Measurements from ENCODE around the gene DHRS3.

Gene DHRS3

GRCh38 chr1:12615865-12616708 lies 1.9 kb downstream of the DHRS3 start:
- DNase-seq = no peak
- ATAC-seq = no peak

GRCh38 chr1:12615159-12615864 lies 2.7 kb downstream of the DHRS3 start:
- DNase-seq (no peak), ATAC-seq (no peak)

GRCh38 chr1:12614402-12615158 lies 3.4 kb downstream of the DHRS3 start:
- DNase-seq (no peak), ATAC-seq (no peak)

GRCh38 chr1:12613180-12613579 lies 4.8 kb downstream of the DHRS3 start:
- no peak for ATAC-seq

GRCh38 chr1:12610941-12611340 lies 7.1 kb downstream of the DHRS3 start:
- no peak for ATAC-seq
- no peak for DNase-seq

More at GRCh38 chr1:12613180-12613579, 4.8 kb downstream of the DHRS3 start:
- DNase-seq = no peak

GRCh38 chr1:12610305-12610935 lies 7.6 kb downstream of the DHRS3 start:
- DNase-seq = no peak
- ATAC-seq = no peak

GRCh38 chr1:12609469-12610003 lies 8.5 kb downstream of the DHRS3 start:
- ATAC-seq (peak; percentile 44), DNase-seq (no peak)

- ATAC-seq (no peak), DNase-seq (no peak)
Observed at GRCh38 chr1:12608311-12608957, 9.6 kb downstream of the DHRS3 start.

- ATAC-seq (no peak), DNase-seq (no peak)
Observed at GRCh38 chr1:12607263-12607662, 10.7 kb downstream of the DHRS3 start.

GRCh38 chr1:12604986-12605385 lies 13.0 kb downstream of the DHRS3 start:
- DNase-seq = no peak

GRCh38 chr1:12604114-12604874 lies 13.7 kb downstream of the DHRS3 start:
- ATAC-seq = peak; percentile 93
- DNase-seq = peak; percentile 57

More at GRCh38 chr1:12604986-12605385, 13.0 kb downstream of the DHRS3 start:
- ATAC-seq = no peak

- no peak for ATAC-seq
- no peak for DNase-seq
Observed at GRCh38 chr1:12603224-12603623, 14.8 kb downstream of the DHRS3 start.

GRCh38 chr1:12602659-12603024 lies 15.4 kb downstream of the DHRS3 start:
- ATAC-seq = no peak
- no peak for DNase-seq

GRCh38 chr1:12601700-12602658 lies 16.0 kb downstream of the DHRS3 start:
- no peak for DNase-seq
- ATAC-seq = no peak

GRCh38 chr1:12600880-12601633 lies 17.0 kb downstream of the DHRS3 start:
- no peak for ATAC-seq
- peak; percentile 54 for DNase-seq

GRCh38 chr1:12600335-12600734 lies 17.7 kb downstream of the DHRS3 start:
- DNase-seq (no peak), ATAC-seq (no peak)

- ATAC-seq (no peak), DNase-seq (no peak)
Observed at GRCh38 chr1:12599657-12600056, 18.4 kb downstream of the DHRS3 start.

GRCh38 chr1:12598974-12599373 lies 19.0 kb downstream of the DHRS3 start:
- no peak for ATAC-seq
- DNase-seq = no peak

- ATAC-seq (no peak), DNase-seq (no peak)
Observed at GRCh38 chr1:12597792-12598191, 20.2 kb downstream of the DHRS3 start.

All from stimulated activated naive CD8-positive, alpha-beta T cell treated with anti-CD3 and anti-CD28 coated beads, Interleukin-15, Interleukin-2, amounts not matched to agents 100 U/mL and 50 U/mL, for 24 hours (primary cell).